Colonic mucosa (tissue), 4 donors: ENCODE data around the gene MYOZ1. TPM values are rescaled to one million over a fixed set of nuclear protein-coding genes. Genes with fewer than 3 reads are reported as not detected.

ENCODE experiments used
- DNase-seq: peaks from one replicate; pipeline ENCODE4 v3.0.0-alpha.2; 2020
- H3K27ac ChIP-seq: fragments of 200-600 bp; one replicate; pipeline ENCODE4 v1.8.0; 2021
- H3K27me3 ChIP-seq: fragments of 200-600 bp; one replicate; pipeline ENCODE4 v1.8.0; 2021
- H3K36me3 ChIP-seq: fragments of 200-600 bp; one replicate; pipeline ENCODE4 v1.8.0; 2021
- H3K4me1 ChIP-seq: fragments of 200-600 bp; one replicate; pipeline ENCODE4 v1.8.0; 2021; ENCODE audit warnings: mild to moderate bottlenecking
- H3K4me3 ChIP-seq: fragments of 200-600 bp; one replicate; pipeline ENCODE4 v1.8.0; 2021
- H3K9ac ChIP-seq, 2 donors: one replicate each; pipeline ENCODE4 v1.7.0; 2013; ENCODE audit warnings: control low read depth in 2 of 2, low read depth in 2 of 2, low read length in 2 of 2
- H3K9me3 ChIP-seq: fragments of 200-600 bp; one replicate; pipeline ENCODE4 v1.8.0; 2021
- intact Hi-C: fragments of 100-400 bp; cut with DNase I; formaldehyde crosslinking; loops from one replicate; pipeline ENCODE4 v1.14.1; 2022
- total RNA-seq, 2 donors: library from RNA; stranded (reverse); fragmentation: NEBNext Ultra II Directional in 1 of 2; extraction: Animal tissue kit (Norgen Biotek cat#: 25700) in 1 of 2; gene quantifications; one replicate each; pipeline ENCODE4 v1.2.1, GENCODE V29; 2021
- TF ChIP-seq, protein P1 (sequence below): fragments of 200-600 bp; IDR thresholded peaks from one replicate; pipeline ENCODE4 v1.8.0; 2022; ENCODE audit warnings: antibody characterized with exemption, mild to moderate bottlenecking
- donor health status: healthy.
- donor health status: DM: no; HTN: no; CAD: no.
- donor health status: DM: no; HTN: no; CAD: no.

Gene MYOZ1
- total RNA-seq, 2 donors from 2014 or later, result not detected

DNA sequence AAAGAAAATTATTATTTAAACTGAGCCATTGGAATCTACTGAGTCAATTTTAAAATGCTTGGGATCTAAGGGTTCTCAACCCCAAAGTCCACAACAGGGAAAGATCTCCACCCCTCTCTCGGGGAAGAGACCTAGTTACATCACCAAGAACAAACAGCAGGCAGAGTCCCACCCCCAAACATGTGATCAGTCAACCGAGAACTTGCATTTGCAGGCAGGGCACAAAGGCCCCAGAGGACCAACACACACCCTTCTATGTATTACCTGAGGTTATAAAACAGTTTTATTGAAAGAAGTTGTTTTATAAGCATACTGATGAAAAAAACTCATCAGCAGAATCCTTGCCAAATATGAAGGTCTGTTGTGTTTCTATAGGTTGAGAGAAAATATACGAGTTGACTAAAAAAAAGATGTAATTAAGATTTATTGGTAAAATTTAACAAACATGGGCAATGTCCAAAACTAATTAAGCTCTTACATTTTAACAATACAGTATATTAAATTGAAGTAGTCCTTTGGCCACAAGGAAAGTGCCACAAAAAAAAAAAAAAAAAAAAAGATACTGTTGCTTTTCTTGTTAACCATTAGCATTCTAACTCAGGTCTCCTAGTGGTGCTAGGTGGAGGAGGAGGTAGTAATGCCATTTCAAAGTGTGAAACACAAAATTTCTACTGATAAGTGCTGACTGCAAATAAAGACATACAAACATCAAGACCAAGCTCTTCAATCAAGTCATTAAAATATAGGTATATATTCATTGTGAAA lies 49.2 kb downstream of the MYOZ1 start:
- Histone ChIP-seq H3K4me1 (peaks cover 4% of the 10 kb centered on the region), H3K27me3 (no peaks in the 10 kb centered on the region), H3K27ac (peak overlapping the region; percentile 77), H3K36me3 (no peaks in the 10 kb centered on the region), H3K9me3 (no peaks in the 10 kb centered on the region), H3K4me3 (no peak overlapping the region), H3K9ac (peak overlapping the region in 1 of 2 donors; percentile 36)
- TF ChIP-seq, protein P1, sequence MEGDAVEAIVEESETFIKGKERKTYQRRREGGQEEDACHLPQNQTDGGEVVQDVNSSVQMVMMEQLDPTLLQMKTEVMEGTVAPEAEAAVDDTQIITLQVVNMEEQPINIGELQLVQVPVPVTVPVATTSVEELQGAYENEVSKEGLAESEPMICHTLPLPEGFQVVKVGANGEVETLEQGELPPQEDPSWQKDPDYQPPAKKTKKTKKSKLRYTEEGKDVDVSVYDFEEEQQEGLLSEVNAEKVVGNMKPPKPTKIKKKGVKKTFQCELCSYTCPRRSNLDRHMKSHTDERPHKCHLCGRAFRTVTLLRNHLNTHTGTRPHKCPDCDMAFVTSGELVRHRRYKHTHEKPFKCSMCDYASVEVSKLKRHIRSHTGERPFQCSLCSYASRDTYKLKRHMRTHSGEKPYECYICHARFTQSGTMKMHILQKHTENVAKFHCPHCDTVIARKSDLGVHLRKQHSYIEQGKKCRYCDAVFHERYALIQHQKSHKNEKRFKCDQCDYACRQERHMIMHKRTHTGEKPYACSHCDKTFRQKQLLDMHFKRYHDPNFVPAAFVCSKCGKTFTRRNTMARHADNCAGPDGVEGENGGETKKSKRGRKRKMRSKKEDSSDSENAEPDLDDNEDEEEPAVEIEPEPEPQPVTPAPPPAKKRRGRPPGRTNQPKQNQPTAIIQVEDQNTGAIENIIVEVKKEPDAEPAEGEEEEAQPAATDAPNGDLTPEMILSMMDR, result no peak
- intact Hi-C loops, result no loop called here
- DNase-seq, result peak; percentile 93

DNA sequence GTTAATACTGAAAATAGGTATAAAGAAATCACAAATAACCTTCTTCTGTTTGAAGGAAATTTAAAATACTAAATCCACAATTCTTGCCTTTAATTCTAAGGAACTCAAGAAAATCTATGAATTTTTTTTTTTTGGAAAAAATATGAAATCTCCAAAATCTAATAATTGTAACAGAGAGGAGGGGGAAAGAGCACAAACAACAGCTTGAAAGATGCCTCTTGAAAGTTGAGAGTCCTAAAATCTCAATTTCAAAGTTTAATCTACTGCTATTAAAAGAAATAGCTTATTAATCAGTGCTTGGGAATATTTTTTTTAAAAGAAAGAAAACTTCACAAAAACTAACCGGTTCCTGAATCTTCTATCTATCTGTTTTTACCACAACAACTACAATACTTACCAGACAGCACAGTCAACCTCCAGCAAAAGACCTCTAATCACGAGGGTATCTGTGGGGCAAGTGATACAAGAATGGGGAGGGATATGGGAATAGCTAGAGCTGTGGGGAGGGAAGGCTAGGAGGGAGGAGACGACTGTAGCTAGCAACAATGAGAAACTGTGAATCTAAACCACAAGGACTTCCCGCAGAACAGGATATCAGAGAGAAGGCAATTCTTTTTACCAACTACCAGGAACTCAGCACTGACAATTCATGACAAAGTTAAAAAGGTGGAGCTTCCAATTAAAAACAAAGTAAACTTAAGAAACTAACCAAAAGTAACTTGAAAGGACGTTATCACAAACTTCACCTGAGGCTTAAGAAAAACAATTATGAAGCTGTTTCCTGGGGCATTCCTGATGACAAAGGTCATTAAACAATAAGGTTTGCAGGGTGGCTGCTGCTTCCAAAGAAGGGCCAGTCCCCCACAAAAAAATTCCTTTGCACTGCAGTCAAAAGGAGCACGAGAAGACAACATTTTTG lies 50.1 kb downstream of the MYOZ1 start, which contains the start of gene USP54:
Gene USP54, minus strand, starts transcription at position 462 of the 919 bp plus-strand sequence. CDS start 15,684 bp downstream, outside the sequence.
- intact Hi-C loops, result no loop called here
- Histone ChIP-seq H3K9ac (peak within 1 kb of the TSS in 1 of 2 donors; percentile 90), H3K4me3 (no peak within 1 kb of the TSS), H3K27me3 (no peaks in the 10 kb centered on the region), H3K4me1 (peaks cover 4% of the 10 kb centered on the region), H3K9me3 (no peaks in the 10 kb centered on the region), H3K36me3 (no peaks in the 10 kb centered on the region), H3K27ac (peak within 1 kb of the TSS; percentile 77)
- DNase-seq, result peak; percentile 45
- TF ChIP-seq, protein P1, result no peak

DNA sequence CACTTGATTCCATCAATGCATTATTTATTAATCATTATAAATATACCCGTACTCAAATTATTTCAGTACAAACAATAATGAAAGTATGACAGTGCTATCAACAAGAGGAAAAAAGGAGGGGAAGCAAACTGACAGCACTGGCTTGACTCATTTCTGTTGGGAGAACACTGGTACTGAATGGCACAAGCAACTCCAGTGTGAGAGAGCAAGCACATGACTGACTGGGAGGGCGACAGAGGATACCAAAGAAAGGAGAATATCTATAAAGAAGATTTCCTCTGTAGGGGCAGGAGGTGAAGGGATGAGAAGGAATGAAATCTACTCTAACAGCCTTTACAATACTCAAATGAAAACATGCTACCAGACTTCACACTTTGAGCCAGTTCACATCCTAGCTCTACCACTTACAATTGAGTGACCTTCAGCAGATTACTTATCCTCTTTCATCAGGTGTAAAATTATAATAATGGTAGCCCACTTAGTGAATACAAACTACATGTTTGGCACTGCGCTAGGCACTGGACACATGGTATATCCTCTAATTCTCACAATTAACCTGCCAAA lies 51.6 kb downstream of the MYOZ1 start:
- Histone ChIP-seq H3K4me1 (peaks cover 4% of the 10 kb centered on the region), H3K27me3 (no peaks in the 10 kb centered on the region), H3K27ac (peak overlapping the region; percentile 77), H3K9ac (peak overlapping the region in 1 of 2 donors; percentile 36), H3K36me3 (no peaks in the 10 kb centered on the region), H3K9me3 (no peaks in the 10 kb centered on the region), H3K4me3 (no peak overlapping the region)
- intact Hi-C loops, result no loop called here
- no peak for DNase-seq
- TF ChIP-seq, protein P1, result no peak

DNA sequence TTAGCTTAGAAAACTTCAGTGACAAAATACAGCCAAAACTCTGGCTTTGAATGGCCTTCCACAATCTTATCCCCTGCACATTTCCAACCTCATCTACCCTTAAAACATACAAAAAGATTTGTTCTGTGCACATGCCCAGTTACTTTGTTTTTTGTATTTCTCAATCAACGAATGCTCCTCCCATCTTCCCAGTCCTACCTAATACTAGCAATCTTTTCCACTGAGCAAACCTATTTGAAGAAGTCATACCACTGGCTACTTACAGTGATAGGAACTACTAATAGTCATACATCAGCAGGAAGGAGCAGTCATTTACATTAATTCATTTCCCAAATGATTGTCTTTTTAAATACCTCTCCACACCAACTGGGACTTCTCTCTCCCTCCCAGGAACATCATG lies 52.6 kb downstream of the MYOZ1 start:
- H3K27me3 ChIP-seq, result no peaks in the 10 kb centered on the region
- TF ChIP-seq, protein P1, result no peak
- H3K4me3 ChIP-seq, result no peak overlapping the region
- peaks cover 4% of the 10 kb centered on the region for H3K4me1 ChIP-seq
- no peak overlapping the region for H3K9ac ChIP-seq
- no peaks in the 10 kb centered on the region for H3K9me3 ChIP-seq
- intact Hi-C loops, result no loop called here
- no peak for DNase-seq
- H3K36me3 ChIP-seq, result no peaks in the 10 kb centered on the region
- peak overlapping the region; percentile 77 for H3K27ac ChIP-seq

DNA sequence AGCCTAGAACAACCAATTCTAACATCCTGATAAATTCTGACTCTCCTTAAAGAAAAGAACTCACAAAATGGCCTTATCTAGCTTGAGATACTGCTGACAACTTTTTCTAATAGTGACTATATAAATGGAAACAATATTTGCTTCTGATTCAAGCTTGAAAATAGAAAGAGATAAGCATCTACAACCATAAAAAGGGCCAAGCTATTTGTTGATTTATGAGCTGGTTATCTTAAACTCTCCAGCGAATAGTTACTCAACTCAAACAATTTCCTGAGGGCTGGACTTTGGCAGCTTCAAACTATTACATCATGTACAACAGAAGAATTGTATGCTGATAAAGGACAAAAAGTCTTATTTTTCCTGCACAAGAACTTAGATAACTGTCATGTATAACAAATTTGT lies 54.7 kb downstream of the MYOZ1 start:
- Histone ChIP-seq H3K4me1 (peaks cover 4% of the 10 kb centered on the region), H3K36me3 (no peaks in the 10 kb centered on the region), H3K27me3 (no peaks in the 10 kb centered on the region), H3K27ac (peak overlapping the region; percentile 72), H3K9me3 (no peaks in the 10 kb centered on the region), H3K9ac (peak overlapping the region in 1 of 2 donors; percentile 35), H3K4me3 (no peak overlapping the region)
- TF ChIP-seq, protein P1, result no peak
- DNase-seq, result peak; percentile 68
- intact Hi-C loops, result no loop called here
